ENCODE data around the gene CDS2.
"Not testable (repeated sequence)": the region's sequence is repeated elsewhere in the genome, so short reads cannot be mapped to it uniquely, and the experiment has no call there.

The CDS2 gene
- total RNA-seq, result 75.5 to 215 (median 142) reads per million in 18 experiments

DNA sequence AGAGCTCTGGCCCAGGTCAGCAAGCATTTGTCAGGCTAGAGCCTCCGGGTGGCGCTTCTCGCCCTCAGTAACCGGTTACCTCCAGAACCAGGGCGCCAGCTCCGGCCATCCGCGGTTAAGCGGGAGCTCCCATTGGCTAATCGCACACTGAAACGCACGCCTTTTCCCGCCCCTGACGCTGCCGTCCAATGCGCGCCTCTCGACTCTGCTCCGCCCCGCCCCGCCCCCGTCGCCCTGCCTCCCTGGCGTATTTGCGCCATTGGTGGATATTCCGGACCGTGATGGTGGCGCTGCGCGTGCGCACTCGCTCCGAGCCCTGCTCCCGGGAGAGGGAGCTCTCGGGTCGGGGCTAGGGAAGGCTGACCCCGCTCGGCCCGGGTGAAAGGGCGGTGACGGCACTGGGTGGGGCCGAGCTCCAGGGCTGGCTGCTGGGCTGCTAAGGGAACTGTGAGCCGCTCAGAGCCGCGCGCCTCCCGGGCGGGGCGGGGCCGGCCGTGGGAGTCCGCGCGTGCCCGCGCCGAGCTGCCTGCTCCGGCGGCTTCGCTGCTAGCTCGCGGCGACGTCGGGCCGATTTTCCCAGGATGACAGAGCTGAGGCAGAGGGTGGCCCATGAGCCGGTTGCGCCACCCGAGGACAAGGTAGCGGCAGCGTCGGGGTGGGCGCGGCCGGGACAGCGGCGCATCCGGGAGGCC is at the start of gene CDS2:
Gene CDS2, plus strand, starts transcription at position 497 of the 692 bp plus-strand sequence. Its CDS starts 85 bp downstream, at position 582.
- peak; percentile 99 to 100 for DNase-seq

DNA sequence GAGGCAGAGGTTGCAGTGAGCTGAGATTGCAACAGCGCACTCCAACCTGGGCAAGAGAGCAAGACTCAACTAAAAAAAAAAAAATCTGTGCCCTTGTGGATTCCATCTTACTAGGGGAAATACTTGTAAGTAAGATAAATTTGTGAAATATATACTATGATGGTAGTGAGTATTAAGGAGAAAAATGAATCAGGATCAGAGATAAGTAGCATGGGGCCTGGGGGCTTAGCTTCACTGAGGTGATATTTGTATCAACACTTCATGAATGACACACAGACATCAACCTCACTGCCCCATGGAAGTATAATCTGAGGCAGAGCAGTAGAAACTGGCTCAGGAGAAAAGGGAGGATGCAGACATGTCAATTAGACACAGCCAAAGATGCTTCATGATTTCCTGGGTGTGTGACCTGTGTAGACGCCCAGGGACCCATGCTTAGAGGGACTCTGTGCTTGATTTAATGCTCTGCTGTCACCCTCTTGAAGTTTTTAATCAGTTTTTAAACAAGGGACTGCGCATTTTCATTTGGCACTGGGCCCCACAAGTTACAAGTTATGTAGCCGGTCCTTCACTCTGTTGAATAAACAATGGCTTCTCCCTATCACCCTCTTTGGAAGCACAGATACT is 48.9 kb upstream of the CDS2 start:
- DNase-seq, result no peak

GRCh38 chr20:5078399-5078958 is 48.3 kb upstream of the CDS2 start:
- peak; percentile 96 to 98 for DNase-seq

- peak; percentile 93 to 98 for DNase-seq
Observed at GRCh38 chr20:5080384-5080877, 46.4 kb upstream of the CDS2 start.

- peak; percentile 82 to 85 for DNase-seq
Observed at GRCh38 chr20:5085380-5085779, 41.4 kb upstream of the CDS2 start.

GRCh38 chr20:5088688-5089087 is 38.1 kb upstream of the CDS2 start:
- no peak for DNase-seq

GRCh38 chr20:5090191-5090590 is 36.6 kb upstream of the CDS2 start:
- peak; percentile 85 to 93 for DNase-seq

GRCh38 chr20:5091902-5092301 is 34.9 kb upstream of the CDS2 start:
- DNase-seq, result no peak

- no peak for DNase-seq
Observed at GRCh38 chr20:5092765-5093339, 34.0 kb upstream of the CDS2 start.

DNA sequence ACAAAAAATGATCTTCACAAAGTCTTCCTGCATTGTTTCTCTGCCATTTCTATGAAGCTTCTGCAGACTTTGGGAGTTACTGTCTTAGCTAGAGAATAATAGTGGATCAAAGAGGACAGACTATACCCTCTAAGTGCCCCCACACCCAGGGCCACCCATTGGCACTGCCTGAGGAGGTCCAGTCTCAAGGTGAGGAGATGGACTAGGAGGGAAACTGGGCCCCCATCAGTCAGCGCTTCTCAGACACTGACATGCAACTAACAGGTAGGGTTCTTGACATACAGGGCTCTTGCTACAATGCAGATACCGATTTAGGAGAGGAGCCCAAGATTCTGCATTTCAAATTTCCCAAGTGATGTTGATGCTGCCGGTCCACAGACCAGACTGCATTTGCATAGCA is 31.4 kb upstream of the CDS2 start:
- DNase-seq, result no peak

GRCh38 chr20:5095931-5096330 is 30.9 kb upstream of the CDS2 start:
- DNase-seq, result no peak

DNA sequence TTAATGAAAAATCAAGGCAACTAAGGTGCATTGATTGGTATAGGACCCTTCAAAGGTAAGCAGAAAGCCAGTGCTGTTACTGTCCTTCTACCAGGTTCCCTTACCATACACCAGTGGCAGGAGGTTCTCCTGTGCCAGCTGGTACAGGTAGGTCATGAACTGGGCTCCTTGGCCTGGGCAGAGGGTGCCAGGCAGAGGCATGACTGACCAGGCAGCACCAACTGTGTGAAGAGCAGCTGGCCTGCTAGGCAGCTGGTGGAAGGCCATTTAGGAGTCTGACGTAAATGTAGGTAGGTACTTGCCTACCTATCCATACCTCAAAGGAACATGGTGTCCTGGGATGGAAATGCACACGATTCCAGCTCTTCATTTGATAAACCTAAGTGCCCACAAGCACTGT is 30.3 kb upstream of the CDS2 start:
- no peak for DNase-seq

DNA sequence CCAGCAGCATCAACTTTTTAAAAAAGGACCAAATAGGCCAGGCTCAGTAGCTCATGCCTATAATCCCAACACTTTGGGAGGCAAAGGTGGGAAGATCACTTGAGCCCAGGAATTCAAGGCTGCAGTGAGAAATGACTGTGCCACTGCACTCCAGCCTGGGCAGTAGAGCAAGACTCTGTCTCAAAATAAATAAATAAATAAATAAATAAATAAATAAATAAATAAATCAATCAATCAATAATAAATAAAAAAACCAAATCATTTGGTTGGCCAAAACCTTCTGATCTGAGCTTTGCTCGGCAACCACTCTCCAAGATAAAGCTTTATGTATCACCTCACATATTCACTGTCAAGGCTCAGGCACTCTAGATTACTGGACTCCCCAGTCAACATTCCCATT is 27.8 kb upstream of the CDS2 start:
- DNase-seq, result not testable (repeated sequence)

GRCh38 chr20:5099909-5100308 is 26.9 kb upstream of the CDS2 start:
- DNase-seq, result not testable (repeated sequence)

DNA sequence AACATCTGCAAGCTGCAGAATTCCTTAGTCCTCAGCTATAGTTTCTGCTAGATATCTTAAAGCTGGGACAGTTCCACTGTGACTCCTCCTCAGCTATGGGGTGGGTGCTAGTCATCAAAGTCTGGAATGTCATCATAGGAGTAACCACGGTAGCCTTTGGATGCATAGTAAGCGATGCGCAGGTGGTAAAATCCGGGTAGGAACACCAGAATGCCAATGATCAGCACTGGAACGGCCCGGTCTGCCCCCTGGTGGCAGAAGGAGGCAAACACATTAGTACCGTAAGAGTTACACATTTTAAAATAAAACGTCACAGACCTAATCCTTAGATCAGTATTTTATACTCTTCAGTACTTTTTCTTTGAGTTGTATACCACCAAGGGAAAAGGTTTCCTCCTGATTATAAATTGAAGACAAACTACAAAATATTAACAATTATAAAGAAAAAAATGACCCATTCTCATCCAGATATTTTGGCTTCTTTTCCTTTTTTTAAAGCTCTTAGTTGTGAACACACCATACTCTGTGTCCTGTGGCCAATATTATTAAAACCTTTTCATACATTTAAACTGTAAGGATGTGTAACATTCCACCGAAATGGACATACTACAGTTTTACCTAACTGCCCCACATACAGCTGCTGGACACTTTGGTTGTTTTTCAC is 26.0 kb upstream of the CDS2 start:
- DNase-seq, result peak; percentile 67 to 77

DNA sequence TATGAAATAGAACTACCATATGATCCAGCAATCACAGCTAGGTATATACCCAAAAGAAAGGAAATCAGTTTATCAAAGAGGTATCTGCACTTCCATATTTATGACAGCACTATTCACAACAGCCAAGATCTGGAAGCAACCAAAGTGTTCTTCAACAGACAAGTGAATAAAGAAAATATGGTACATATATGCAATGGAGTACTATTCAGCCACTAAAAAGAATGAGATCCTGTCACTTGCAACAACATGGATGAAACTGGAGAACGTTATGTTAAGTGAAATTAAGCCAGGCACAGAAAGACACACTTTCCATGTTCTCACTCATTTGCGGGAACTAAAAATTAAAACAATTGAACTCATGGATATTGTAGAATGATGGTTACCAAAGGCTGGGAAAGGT is 22.3 kb upstream of the CDS2 start:
- DNase-seq, result no peak

- no peak for DNase-seq
Observed at GRCh38 chr20:5109276-5109675, 17.5 kb upstream of the CDS2 start.

GRCh38 chr20:5113615-5113986 is 13.2 kb upstream of the CDS2 start:
- no peak for DNase-seq

DNA sequence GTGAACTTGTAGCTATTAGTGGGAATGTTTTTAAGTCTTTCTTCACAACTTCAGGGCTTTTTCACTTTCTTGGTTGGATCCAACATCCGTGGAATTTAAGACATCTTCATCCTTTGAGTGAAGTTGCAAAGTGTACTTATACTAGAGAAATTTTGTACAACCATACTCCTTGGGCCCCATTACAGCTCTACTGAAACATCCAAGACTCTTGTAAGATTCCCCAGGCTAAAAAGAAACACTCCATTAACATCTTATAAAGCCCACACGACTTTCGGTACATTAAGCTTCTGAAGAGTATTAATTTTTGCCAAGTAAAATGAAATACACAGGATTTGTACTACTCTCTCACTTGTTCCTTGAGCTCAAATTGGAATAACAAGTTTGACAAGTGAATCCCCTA is 12.4 kb upstream of the CDS2 start:
- DNase-seq, result no peak

DNA sequence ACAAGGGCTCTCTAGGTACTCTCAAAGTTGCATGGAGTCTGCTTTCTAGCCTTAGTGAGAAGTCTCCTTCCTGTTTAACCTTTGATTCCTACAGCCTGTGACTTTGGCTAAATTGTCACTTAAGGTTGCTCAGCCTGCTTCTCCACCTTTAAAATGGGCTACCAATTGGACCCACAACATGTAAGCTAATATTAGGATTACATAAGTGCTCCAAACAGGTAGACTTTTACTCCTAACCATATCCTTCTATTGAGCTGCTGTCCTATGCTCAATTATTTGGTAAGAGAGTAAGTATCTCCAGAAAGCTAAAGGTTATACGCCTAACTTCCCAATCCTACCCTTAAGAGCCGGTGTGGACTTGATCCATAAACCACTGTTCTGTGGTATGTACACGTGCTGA is 9.9 kb upstream of the CDS2 start:
- DNase-seq, result no peak

GRCh38 chr20:5118220-5119142 is 8.3 kb upstream of the CDS2 start:
- no peak for DNase-seq

DNA sequence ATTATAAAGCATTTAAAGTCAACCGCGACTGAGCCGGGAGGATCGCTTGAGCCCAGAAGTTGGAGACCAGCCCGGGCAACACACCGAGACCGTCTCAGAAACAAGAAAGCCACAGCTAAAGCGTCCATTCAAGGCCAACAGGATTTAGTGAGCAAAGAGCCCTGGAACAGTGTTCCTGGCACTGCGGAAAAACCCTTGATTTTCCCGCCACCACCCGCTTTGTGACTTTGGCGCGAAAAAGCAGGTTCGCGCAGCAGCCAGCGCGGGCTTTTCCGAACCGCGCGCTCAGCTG is 7.7 kb upstream of the CDS2 start:
- no peak for DNase-seq

Measured in inflammatory macrophage (primary cell).